ENCODE data around the gene AQP2.

GRCh38 chr12:49930515-49931288 is 19.8 kb upstream of the AQP2 start:
- TF ChIP-seq POLR2A (IDR thresholded peaks at IDR 0.05) (no peak), CTCF (IDR thresholded peaks at IDR 0.05) (no peak)
